ENCODE data around the gene KDM8. TPM values are rescaled to one million over a fixed set of nuclear protein-coding genes. Genes with fewer than 3 reads are reported as not detected.

The KDM8 gene
- polyA plus RNA-seq, 4 donors = 8.7 to 117 (median 42.7) TPM

GRCh38 chr16:27232061-27232900, 29.0 kb downstream of the KDM8 start:
- H3K9me3 ChIP-seq (ENCODE audit: control insufficient read depth in 2 of 2, insufficient read depth in 1 of 2, low read depth in 1 of 2, low read length in 1 of 2) = no peaks in the 10 kb centered on the region
- DNase-seq (peak; percentile 64 to 90), FAIRE-seq (no peak)
- no peak overlapping the region for H3K4me3 ChIP-seq (ENCODE audit: low read depth in 1 of 3, low read length in 3 of 3)
- peak overlapping the region; percentile 41 to 76 (median 75) for H3K27ac ChIP-seq (ENCODE audit: low read depth in 1 of 3, low read length in 2 of 3)
- 51 to 63% (median 51%) methylated on average over 26 of the region's 26 CpGs for WGBS, 3 donors
- no peaks in the 10 kb centered on the region for H3K27me3 ChIP-seq (ENCODE audit: control insufficient read depth in 3 of 3, insufficient read depth in 3 of 3, low read length in 3 of 3)
- peaks cover 0 to 63% (median 0%) of the 10 kb centered on the region in 3 donors for H3K36me3 ChIP-seq (ENCODE audit: control insufficient read depth in 3 of 3, insufficient read depth in 2 of 3, low read depth in 1 of 3, low read length in 3 of 3)
- H3K4me1 ChIP-seq (ENCODE audit: control insufficient read depth in 3 of 3, insufficient read depth in 2 of 3, low read depth in 1 of 3, low read length in 2 of 3) = peaks cover 13 to 57% (median 19%) of the 10 kb centered on the region in 3 donors

- peaks cover 0 to 63% (median 0%) of the 10 kb centered on the region in 3 donors for H3K36me3 ChIP-seq (ENCODE audit: control insufficient read depth in 3 of 3, insufficient read depth in 2 of 3, low read depth in 1 of 3, low read length in 3 of 3)
- H3K4me3 ChIP-seq (ENCODE audit: low read depth in 1 of 3, low read length in 3 of 3) = no peak overlapping the region
- FAIRE-seq (no peak), DNase-seq (no peak)
- 33 to 74% (median 59%) methylated on average over 13 of the region's 13 CpGs for WGBS, 3 donors
- H3K27ac ChIP-seq (ENCODE audit: low read depth in 1 of 3, low read length in 2 of 3) = peak overlapping the region; percentile 41 to 76 (median 75)
- H3K4me1 ChIP-seq (ENCODE audit: control insufficient read depth in 3 of 3, insufficient read depth in 2 of 3, low read depth in 1 of 3, low read length in 2 of 3) = peaks cover 14 to 55% (median 19%) of the 10 kb centered on the region in 3 donors
- no peaks in the 10 kb centered on the region for H3K9me3 ChIP-seq (ENCODE audit: control insufficient read depth in 2 of 2, insufficient read depth in 1 of 2, low read depth in 1 of 2, low read length in 1 of 2)
- no peaks in the 10 kb centered on the region for H3K27me3 ChIP-seq (ENCODE audit: control insufficient read depth in 3 of 3, insufficient read depth in 3 of 3, low read length in 3 of 3)
Measured at GRCh38 chr16:27232901-27233625, 29.7 kb downstream of the KDM8 start.

- peak overlapping the region in 1 of 3 donors; percentile 75 for H3K27ac ChIP-seq (ENCODE audit: low read depth in 1 of 3, low read length in 2 of 3)
- no peaks in the 10 kb centered on the region for H3K9me3 ChIP-seq (ENCODE audit: control insufficient read depth in 2 of 2, insufficient read depth in 1 of 2, low read depth in 1 of 2, low read length in 1 of 2)
- no peaks in the 10 kb centered on the region for H3K27me3 ChIP-seq (ENCODE audit: control insufficient read depth in 3 of 3, insufficient read depth in 3 of 3, low read length in 3 of 3)
- FAIRE-seq (no peak), DNase-seq (no peak)
- 82 to 94% (median 86%) methylated on average over 6 of the region's 6 CpGs for WGBS, 3 donors
- peaks cover 16 to 54% (median 19%) of the 10 kb centered on the region in 3 donors for H3K4me1 ChIP-seq (ENCODE audit: control insufficient read depth in 3 of 3, insufficient read depth in 2 of 3, low read depth in 1 of 3, low read length in 2 of 3)
- peaks cover 0 to 64% (median 0%) of the 10 kb centered on the region in 3 donors for H3K36me3 ChIP-seq (ENCODE audit: control insufficient read depth in 3 of 3, insufficient read depth in 2 of 3, low read depth in 1 of 3, low read length in 3 of 3)
- H3K4me3 ChIP-seq (ENCODE audit: low read depth in 1 of 3, low read length in 3 of 3) = no peak overlapping the region
Measured at GRCh38 chr16:27233731-27234130, 30.4 kb downstream of the KDM8 start.

- Histone ChIP-seq H3K27me3 (ENCODE audit: control insufficient read depth in 3 of 3, insufficient read depth in 3 of 3, low read length in 3 of 3) (no peaks in the 10 kb centered on the region), H3K4me3 (ENCODE audit: low read depth in 1 of 3, low read length in 3 of 3) (no peak overlapping the region), H3K9me3 (ENCODE audit: control insufficient read depth in 2 of 2, insufficient read depth in 1 of 2, low read depth in 1 of 2, low read length in 1 of 2) (no peaks in the 10 kb centered on the region), H3K27ac (ENCODE audit: low read depth in 1 of 3, low read length in 2 of 3) (peak overlapping the region in 1 of 3 donors; percentile 9), H3K4me1 (ENCODE audit: control insufficient read depth in 3 of 3, insufficient read depth in 2 of 3, low read depth in 1 of 3, low read length in 2 of 3) (peaks cover 16 to 50% (median 17%) of the 10 kb centered on the region in 3 donors), H3K36me3 (ENCODE audit: control insufficient read depth in 3 of 3, insufficient read depth in 2 of 3, low read depth in 1 of 3, low read length in 3 of 3) (peaks cover 0 to 68% (median 0%) of the 10 kb centered on the region in 3 donors)
- WGBS, 3 donors = 90 to 97% (median 95%) methylated on average over 8 of the region's 8 CpGs
- DNase-seq (no peak), FAIRE-seq (no peak)
Measured at GRCh38 chr16:27234171-27234570, 30.8 kb downstream of the KDM8 start.

- peaks cover 0 to 68% (median 0%) of the 10 kb centered on the region in 3 donors for H3K36me3 ChIP-seq (ENCODE audit: control insufficient read depth in 3 of 3, insufficient read depth in 2 of 3, low read depth in 1 of 3, low read length in 3 of 3)
- peaks cover 16 to 45% (median 16%) of the 10 kb centered on the region in 3 donors for H3K4me1 ChIP-seq (ENCODE audit: control insufficient read depth in 3 of 3, insufficient read depth in 2 of 3, low read depth in 1 of 3, low read length in 2 of 3)
- no peaks in the 10 kb centered on the region for H3K27me3 ChIP-seq (ENCODE audit: control insufficient read depth in 3 of 3, insufficient read depth in 3 of 3, low read length in 3 of 3)
- H3K27ac ChIP-seq (ENCODE audit: low read depth in 1 of 3, low read length in 2 of 3) = peak overlapping the region in 2 of 3 donors; percentile 11 to 92
- H3K9me3 ChIP-seq (ENCODE audit: control insufficient read depth in 2 of 2, insufficient read depth in 1 of 2, low read depth in 1 of 2, low read length in 1 of 2) = no peaks in the 10 kb centered on the region
- DNase-seq = no peak
- FAIRE-seq = no peak
- no peak overlapping the region for H3K4me3 ChIP-seq (ENCODE audit: low read depth in 1 of 3, low read length in 3 of 3)
- 11 to 33% (median 15%) methylated on average over 4 of the region's 4 CpGs for WGBS, 3 donors
Measured at GRCh38 chr16:27234603-27235002, 31.3 kb downstream of the KDM8 start.

- H3K4me1 ChIP-seq (ENCODE audit: control insufficient read depth in 3 of 3, insufficient read depth in 2 of 3, low read depth in 1 of 3, low read length in 2 of 3) = peaks cover 12 to 38% (median 15%) of the 10 kb centered on the region in 3 donors
Measured at GRCh38 chr16:27235055-27235937, 32.0 kb downstream of the KDM8 start.

GRCh38 chr16:27235938-27236245, 32.6 kb downstream of the KDM8 start:
- DNase-seq (no peak), FAIRE-seq (no peak)
- WGBS, 3 donors = 82 to 95% (median 87%) methylated on average over 8 of the region's 8 CpGs
- Histone ChIP-seq H3K9me3 (ENCODE audit: control insufficient read depth in 2 of 2, insufficient read depth in 1 of 2, low read depth in 1 of 2, low read length in 1 of 2) (no peaks in the 10 kb centered on the region), H3K27me3 (ENCODE audit: control insufficient read depth in 3 of 3, insufficient read depth in 3 of 3, low read length in 3 of 3) (no peaks in the 10 kb centered on the region), H3K4me3 (ENCODE audit: low read depth in 1 of 3, low read length in 3 of 3) (no peak overlapping the region), H3K27ac (ENCODE audit: low read depth in 1 of 3, low read length in 2 of 3) (peak overlapping the region; percentile 57 to 92 (median 77)), H3K36me3 (ENCODE audit: control insufficient read depth in 3 of 3, insufficient read depth in 2 of 3, low read depth in 1 of 3, low read length in 3 of 3) (peaks cover 0 to 61% (median 0%) of the 10 kb centered on the region in 3 donors), H3K4me1 (ENCODE audit: control insufficient read depth in 3 of 3, insufficient read depth in 2 of 3, low read depth in 1 of 3, low read length in 2 of 3) (peaks cover 9 to 33% (median 12%) of the 10 kb centered on the region in 3 donors)

More at GRCh38 chr16:27235055-27235937, 32.0 kb downstream of the KDM8 start:
- Histone ChIP-seq H3K27ac (ENCODE audit: low read depth in 1 of 3, low read length in 2 of 3) (peak overlapping the region; percentile 57 to 92 (median 77)), H3K36me3 (ENCODE audit: control insufficient read depth in 3 of 3, insufficient read depth in 2 of 3, low read depth in 1 of 3, low read length in 3 of 3) (peaks cover 0 to 66% (median 0%) of the 10 kb centered on the region in 3 donors), H3K9me3 (ENCODE audit: control insufficient read depth in 2 of 2, insufficient read depth in 1 of 2, low read depth in 1 of 2, low read length in 1 of 2) (no peaks in the 10 kb centered on the region), H3K27me3 (ENCODE audit: control insufficient read depth in 3 of 3, insufficient read depth in 3 of 3, low read length in 3 of 3) (no peaks in the 10 kb centered on the region), H3K4me3 (ENCODE audit: low read depth in 1 of 3, low read length in 3 of 3) (no peak overlapping the region)
- WGBS, 3 donors = 31 to 49% (median 40%) methylated on average over 23 of the region's 23 CpGs
- peak; percentile 78 to 80 for DNase-seq
- FAIRE-seq = no peak

Data from small intestine (tissue), 7 donors.